HG03439 (cell line): ENCODE results near the gene TCF25.
"Not testable (repeated sequence)": the region's sequence is repeated elsewhere in the genome, so short reads cannot be mapped to it uniquely, and the experiment has no call there.

ENCODE experiments used
- ATAC-seq: cut with Tn5 transposase; IDR thresholded peaks from one replicate; pipeline ENCODE4 v1.9.1; 2021; ENCODE audit warnings: mild to moderate bottlenecking, moderate library complexity; ENCODE audit not compliant: unreplicated experiment

Gene TCF25, protein sequence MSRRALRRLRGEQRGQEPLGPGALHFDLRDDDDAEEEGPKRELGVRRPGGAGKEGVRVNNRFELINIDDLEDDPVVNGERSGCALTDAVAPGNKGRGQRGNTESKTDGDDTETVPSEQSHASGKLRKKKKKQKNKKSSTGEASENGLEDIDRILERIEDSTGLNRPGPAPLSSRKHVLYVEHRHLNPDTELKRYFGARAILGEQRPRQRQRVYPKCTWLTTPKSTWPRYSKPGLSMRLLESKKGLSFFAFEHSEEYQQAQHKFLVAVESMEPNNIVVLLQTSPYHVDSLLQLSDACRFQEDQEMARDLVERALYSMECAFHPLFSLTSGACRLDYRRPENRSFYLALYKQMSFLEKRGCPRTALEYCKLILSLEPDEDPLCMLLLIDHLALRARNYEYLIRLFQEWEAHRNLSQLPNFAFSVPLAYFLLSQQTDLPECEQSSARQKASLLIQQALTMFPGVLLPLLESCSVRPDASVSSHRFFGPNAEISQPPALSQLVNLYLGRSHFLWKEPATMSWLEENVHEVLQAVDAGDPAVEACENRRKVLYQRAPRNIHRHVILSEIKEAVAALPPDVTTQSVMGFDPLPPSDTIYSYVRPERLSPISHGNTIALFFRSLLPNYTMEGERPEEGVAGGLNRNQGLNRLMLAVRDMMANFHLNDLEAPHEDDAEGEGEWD

GRCh38 chr16:89873109-89873971 is at the start of gene TCF25:
Gene TCF25 (plus strand): TSS chr16:89873592. CDS start chr16:89873668, 76 bp downstream.
- peak; percentile 48 for ATAC-seq

DNA sequence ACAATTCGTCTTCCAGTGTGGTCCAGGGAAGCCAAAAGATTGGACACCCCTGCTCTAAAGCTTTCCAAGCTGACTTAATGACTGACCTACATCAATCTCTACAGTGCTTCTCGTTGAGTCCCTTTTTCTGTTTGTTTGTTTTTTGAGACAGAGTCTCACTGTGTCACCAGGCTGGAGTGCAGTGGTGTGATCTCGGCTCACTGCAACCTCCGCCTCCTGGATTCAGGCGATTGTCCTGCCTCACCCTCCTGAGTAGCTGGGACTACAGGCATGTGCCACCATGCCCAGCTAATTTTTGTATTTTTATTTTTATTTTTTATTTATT is 49.6 kb upstream of the TCF25 start:
- ATAC-seq: not testable (repeated sequence)

DNA sequence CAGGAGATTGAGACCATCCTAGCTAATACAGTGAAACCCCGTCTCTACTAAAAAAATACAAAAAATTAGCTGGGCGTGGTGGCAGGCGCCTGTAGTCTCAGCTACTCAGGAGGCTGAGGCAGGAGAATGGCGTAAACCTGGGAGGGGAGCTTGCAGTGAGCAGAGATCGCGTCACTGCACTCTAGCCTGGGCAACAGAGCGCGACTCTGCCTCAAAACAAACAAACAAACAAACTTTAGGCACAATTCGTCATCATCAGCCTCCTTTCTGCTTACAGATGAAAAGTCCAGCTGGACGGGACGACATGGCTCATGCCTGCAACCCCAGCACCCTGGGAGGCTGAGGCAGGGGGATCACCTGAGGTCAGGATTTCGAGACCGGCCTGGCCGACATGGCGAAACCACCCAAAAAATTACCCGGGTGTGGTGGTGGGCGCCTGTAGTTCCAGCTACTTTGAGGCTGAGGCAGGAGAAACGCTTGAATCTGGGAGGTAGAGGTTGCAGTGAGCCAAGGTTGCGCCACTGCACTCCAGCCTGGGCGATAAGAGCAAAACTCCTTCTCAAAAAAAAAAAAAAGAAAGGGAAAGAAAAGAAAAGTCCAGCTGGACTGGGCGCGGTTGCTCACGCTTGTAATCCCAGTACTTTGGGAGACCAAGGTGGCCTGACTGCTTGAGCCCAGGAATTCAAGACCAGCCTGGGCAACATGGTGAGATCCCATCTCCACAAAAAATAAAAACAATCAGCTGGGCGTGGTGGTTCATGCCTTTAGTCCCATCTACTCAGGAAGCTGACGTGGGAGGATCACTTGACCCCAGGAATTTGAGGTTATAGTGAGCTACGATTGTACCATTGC is 46.6 kb upstream of the TCF25 start:
- ATAC-seq: no peak

DNA sequence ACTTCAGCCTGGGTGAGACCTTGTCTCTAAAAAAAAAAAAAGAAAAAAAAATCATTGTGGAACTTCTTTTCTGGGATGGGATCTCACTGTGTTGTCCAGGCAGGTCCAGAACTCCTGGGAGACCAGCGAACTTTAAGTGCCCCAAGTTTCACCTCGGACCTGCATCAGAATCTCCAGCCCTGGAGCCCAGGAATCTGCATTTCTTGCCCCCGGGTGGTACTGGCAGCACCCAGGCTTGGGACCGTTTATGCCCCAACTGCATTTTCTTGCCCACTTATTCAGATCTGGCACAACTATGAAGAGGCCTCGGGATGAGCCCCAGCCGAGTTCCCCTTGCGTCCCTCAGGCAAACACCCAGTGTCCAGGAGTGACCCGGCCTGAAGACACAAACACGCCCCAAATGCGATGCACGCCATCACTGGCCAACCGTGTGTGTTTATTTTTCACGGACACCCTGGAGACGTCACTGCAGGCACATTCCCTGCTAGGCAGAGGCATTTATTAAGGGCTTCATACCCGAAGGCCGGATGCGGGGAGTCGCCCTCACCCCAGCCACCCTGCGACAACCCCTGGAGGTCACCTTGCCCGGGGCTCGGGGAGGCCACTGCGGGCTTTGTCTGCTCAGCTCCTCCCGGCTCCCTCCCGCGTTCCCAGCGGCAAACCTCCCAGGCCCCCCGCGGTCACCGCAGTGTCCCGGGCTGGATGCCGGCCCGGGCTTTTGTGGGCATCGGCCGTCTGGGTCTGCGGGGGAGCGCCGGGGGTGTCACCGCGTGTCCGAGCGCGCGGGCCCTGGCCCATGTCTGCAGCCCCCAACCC is 45.8 kb upstream of the TCF25 start:
- ATAC-seq: no peak

DNA sequence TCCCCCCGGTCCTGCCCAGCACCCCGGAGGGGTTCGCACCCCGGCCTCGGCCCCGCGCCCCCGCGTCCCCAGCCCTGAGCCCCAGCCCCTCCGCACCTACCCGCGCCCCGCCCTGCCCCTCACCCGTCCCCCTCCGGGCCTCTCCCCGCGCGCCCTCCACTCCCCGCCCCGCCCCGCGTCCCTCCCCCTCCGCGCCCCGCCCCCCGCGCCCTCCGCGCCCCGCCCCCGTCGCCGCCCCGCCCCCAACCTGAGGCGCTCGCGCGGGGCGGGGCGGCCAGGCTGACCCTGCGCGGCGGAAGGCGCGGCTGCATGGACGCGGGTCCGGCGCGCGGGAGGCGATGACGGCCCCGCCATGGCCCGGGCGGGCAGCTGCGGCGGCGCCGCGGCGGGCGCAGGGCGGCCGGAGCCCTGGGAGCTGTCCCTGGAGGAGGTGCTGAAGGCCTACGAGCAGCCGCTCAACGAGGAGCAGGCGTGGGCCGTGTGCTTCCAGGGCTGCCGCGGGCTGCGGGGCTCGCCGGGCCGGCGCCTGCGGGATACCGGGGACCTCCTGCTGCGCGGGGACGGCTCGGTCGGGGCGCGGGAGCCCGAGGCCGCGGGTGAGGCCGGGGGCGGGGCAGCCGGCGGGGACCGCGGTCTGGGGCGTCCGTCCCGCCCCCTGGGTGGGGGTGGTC is 45.1 kb upstream of the TCF25 start, which contains the start of gene SPIRE2:
Gene SPIRE2 (plus strand): TSS at position 277 of the 671 bp plus-strand sequence. CDS start 76 bp downstream, at position 353.
- ATAC-seq: no peak

GRCh38 chr16:89828870-89829629 is 44.3 kb upstream of the TCF25 start:
- no peak for ATAC-seq

DNA sequence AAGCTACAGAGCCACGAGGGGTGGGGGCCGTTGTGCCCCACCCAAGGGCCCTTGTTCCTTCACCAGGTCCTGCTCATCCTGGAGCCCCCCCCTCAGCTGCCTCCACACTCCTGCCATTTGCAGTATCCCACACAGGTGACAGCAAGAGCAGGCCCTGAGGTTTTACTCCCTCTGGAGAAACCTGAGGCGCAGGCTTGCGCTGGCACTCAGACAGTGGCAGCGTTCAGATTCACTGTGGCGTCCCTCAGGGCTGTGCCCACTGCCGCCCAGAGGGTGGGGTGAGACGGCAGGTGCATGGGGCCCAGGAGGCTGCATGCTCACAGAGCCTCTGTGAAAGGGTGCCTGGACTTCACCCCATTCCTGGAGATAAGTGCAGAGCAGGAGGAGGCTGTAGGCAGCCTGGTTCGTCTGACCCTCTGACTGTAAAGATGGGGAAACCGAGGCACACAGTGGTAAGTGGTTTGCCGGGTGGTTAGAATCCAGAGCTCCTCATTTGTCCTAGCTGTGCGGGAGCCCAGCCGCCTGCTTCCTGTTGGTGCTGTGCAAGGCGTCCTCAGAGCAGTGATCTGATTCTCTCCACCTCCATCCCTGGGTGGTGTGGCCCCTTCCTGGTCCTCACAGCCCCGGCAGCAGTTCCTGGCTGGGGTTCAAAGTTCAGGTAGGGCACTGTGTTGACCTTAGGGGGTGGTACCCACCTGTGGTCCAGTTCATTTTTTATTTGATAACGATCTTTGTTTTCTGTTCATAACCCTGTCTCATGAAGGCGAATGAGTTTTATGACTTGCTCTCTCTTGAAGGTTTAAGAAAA is 43.6 kb upstream of the TCF25 start:
- no peak for ATAC-seq

DNA sequence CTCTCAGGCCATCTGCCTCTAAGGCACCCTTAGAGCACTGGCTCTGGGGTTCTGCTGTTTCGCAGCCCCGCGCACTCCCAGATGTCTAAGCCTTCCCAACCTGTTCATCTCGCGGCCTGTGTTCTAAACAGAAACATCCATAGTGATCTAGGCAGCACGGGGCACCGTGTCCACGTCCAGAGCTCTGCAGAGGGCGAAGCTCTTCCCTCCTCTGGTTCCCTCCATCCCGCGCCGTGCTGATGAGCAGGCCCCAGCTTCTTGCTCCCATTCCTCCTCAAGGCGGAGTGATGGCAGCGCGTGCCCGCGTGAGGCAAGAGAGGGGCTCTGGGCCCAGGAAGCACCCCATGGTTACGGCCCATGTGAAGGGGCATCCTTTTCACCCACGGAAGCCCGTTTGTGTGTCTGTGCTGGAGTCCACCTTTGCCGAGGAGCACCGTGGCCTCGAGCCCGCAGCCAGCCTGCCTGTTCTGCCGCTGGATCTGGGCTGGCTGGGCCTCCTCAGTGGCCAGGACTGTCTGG is 41.5 kb upstream of the TCF25 start:
- ATAC-seq: no peak

GRCh38 chr16:89833664-89834363 is 39.6 kb upstream of the TCF25 start:
- ATAC-seq: not testable (repeated sequence)

DNA sequence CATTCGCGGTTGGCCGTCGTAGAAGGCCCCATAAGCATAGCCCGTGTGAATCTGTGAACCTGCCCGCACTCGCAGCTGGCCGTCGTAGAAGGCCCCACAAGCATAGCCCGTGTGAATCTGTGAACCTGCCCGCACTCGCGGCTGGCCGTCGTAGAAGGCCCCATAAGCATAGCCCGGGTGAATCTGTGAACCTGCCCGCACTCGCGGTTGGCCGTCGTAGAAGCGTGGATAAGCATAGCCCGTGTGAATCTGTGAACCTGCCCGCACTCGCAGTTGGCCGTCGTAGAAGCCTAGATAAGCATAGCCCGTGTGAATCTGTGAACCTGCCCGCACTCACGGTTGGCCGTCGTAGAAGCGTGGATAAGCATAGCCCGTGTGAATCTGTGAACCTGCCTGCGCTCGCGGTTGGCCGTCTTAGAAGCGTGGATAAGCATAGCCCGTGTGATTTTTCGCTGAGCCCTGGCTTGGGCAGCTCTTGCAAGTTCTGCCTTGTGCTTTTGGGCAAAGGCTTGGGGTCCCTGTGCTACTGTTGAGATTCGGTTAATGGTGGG is 38.5 kb upstream of the TCF25 start:
- not testable (repeated sequence) for ATAC-seq

DNA sequence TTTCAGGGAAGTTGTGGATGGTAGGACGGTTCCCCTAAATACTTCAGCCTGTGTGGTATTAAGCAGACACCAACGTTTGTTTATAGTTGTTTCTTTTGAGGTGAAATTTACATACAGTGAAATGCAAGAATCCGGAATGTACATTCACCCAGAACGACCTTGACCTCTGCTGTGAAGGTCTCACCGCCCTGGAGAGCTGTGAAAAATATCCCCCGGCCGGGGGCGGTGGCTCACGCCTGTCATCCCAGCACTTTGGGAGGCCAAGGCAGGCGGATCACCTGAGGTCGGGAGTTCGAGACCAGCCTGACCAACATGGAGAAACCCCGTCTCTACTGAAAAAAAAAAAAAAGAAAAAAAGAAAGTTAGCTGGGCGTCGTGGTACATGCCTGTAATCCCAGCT is 36.9 kb upstream of the TCF25 start:
- not testable (repeated sequence) for ATAC-seq

DNA sequence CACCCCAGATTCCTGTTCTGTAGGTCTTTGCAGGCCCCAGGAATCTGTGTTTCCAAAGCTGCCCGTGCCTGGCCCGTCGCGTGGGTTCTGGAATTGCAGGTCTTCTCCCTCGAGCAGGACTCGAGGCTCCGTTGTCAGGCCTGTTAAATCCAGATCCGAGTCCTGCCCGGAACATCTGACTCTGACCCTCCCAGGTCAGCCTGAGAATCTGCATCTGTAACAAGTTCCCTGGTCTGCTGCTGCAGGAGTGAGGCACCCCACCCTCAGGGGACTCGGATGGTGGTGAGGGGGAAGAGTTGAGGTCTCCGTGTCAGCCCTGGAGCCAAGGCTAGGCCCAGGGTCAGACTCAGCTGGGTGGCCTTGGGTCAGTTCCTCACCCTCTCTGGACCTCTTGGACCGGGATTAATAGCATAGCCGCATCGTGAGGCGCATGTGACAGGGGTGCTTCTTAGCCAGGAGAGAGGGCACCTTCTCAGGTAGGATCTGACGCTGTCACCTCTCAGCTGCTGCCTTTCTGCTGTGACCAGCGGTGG is 36.3 kb upstream of the TCF25 start:
- no peak for ATAC-seq

DNA sequence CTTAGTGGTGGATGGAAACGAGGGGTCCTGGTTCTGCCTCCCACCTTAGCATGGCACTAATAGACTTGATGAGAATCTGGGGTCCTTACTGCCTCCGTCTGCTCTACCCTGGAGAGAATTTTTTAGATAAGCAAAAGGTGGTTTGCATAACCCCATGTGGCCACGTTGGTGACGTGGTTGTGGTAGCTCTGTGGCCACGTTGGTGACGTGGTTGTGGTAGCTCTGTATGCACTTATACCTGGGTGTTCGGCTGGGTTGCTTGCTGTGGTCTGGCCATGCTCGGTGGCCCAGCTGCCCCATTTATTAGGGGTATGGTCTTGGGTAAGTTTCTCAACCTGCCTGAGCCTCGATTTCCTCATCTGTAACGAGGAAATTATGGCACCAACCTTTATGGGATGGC is 32.1 kb upstream of the TCF25 start:
- no peak for ATAC-seq

DNA sequence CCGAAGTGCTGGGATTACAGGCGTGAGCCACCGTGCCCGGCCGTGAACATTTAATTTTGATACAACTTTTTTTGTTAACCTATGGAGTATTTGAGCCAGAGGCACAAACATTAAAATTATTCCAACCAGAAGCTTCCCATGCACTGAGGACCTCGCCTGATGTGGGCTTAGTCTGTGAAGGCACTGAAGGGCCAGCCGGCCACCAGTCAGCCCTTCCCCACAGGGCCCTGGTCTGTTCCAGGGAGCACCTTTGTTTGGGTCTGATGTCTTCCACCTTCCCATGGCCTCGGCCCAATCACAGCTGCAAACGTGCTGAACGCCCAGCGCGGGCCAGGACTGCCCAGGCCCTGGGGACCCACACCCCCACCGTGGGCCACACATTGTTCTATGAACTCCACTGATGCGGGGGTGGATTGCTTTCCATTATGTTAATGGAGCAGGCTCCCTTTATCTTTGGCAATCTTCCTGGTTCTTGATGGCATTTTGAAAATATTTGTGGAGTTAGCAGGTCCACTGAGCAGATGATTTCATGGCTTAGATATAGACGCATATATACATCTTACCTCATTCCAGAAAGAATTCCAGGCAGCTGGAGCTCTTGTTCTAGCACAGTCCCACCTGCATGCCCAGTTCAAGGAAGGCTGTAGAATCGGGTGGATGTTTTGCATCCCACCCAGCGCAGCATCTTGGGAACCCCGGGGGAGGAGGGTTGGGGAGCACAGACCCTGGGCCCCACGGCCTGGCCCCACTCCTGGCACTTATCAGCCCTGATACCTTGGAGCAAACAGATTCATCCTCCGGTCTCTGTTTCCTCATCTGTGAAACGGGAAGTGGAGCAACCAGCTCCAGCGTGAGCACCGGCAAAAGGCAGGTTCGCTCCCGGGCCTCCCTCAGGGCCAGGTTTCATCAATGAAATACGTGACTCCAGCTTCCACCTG is 30.7 kb upstream of the TCF25 start:
- ATAC-seq: no peak
